ENCODE results near the gene QRFPR.
"Not testable (repeated sequence)": the region's sequence is repeated elsewhere in the genome, so short reads cannot be mapped to it uniquely, and the experiment has no call there.

Gene QRFPR

GRCh38 chr4:121380776-121381462 is at the start of gene QRFPR:
QRFPR (minus strand) TSS chr4:121381018; CDS start chr4:121380647, 371 bp downstream.
- no peak for DNase-seq (ENCODE audit: low spot score)

DNA sequence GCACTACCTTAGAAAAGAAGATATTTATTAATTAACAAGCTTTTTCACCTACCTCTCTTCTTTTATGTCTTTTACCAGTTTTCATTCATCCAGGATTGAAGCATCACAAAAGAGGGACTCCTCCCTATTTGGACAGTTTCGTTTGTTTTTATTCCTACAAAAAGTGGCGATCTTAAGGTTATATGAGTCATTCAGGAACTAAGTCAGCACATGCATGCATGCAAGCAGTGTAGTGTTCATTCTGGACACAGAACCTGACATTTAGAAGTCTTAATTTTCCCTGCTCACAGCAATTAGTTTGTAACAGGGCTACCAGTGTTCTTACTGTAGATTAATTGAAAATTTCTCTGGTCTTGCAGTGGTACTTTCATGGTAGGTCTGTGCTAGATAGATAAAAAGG is 47.9 kb upstream of the QRFPR start:
- no peak for DNase-seq (ENCODE audit: low spot score)

GRCh38 chr4:121421594-121421993 is 40.8 kb upstream of the QRFPR start:
- DNase-seq (ENCODE audit: low spot score), result no peak

DNA sequence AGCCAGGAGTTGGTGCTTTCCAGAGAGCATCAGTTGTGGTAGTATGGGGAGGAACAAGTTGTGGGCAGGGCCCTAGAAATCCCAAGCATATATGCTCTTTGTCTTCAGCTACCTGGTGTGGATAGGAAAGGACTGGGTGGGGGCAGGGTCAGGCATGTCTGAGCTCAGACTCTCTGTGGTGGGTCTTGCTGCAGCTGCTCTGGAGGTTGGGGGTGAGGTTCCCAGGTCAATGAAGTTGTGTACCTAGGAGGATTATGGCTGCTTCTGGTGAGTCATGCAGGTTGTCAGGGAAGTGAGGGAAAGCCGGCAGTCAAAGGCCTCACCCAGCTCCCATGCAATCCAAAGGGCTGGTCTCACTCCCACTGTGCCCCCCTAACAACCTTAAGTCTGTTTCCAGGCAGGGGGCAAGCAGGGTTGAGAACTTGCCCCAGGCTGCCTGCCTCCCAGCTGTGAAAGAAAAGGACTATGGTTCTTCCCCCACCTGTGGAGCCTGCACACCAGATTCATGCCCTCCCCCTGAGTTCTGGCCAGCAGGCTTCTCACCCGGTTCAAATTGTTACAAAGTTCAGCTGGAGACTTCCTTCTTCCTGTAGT is 30.4 kb upstream of the QRFPR start:
- no peak for DNase-seq (ENCODE audit: low spot score)

DNA sequence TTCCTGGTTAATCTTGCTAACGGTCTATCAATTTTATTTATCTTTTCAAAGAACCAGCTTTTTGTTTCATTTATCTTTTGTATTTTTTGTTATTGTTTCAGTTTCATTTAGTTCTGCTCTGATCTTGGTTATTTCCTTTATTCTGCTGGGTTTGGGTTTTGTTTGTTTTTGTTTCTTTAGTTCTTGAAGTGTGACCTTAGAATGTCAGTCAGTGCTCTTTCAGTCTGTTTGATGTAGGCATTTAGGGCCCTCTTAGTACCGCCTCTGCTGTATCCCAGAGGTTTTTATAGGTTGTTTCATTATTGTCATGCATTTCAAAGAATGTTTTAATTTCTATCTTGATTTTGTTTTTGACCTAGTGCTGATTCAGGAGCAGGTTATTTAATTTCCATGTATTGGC is 27.7 kb upstream of the QRFPR start:
- DNase-seq (ENCODE audit: low spot score), result not testable (repeated sequence)

DNA sequence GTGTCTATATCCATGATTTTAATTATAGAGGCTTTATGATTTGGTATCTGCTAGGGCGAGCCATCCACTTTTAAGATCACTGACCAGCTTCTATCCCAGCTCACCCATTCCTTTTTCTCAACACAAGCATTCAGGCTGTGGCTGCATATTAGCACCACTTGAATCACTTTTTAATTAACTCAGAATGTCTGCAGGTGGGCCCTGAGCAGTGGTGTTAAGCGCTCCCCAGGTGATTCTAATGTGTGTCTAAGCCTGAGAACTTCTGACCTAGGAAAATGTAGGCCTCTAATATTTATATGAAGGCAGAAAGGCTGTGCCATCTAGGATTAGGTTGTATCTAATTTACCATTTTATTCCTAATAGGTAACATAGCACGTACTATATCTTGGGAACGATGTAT is 19.8 kb upstream of the QRFPR start:
- DNase-seq (ENCODE audit: low spot score), result no peak

DNA sequence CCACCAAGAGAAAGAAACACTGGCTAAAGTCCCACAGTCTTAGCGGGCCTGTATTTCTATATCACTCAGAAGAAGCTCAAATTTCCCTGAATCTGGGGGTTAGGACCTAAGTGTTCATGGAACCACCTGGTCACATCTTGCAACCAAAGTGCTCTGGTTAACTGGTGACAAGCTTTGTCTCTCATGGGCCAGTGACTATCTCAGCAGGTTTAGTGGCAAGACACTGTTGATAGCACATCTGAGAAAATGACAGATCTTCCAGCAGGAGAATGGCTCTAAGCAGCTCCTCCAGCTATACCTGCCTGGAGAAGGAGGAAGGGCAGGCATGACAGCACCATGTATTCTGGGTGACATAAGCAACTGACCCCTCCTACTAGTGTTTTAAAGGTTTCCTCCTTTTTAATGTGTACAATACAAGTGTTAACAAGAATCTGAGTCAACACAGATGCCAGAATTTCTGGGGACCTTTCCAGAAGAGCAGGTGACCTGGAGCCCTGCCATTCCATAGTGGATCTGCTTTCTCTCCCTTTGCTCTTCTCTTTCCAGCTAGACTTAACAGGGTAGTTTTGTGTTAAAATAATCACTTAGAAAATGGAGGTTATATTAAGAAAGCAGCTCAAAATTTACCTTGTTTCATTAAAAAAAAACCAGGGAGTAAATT is 17.3 kb upstream of the QRFPR start:
- no peak for DNase-seq (ENCODE audit: low spot score)

- DNase-seq (ENCODE audit: low spot score), result no peak
Observed at GRCh38 chr4:121397434-121397833, 16.6 kb upstream of the QRFPR start.

DNA sequence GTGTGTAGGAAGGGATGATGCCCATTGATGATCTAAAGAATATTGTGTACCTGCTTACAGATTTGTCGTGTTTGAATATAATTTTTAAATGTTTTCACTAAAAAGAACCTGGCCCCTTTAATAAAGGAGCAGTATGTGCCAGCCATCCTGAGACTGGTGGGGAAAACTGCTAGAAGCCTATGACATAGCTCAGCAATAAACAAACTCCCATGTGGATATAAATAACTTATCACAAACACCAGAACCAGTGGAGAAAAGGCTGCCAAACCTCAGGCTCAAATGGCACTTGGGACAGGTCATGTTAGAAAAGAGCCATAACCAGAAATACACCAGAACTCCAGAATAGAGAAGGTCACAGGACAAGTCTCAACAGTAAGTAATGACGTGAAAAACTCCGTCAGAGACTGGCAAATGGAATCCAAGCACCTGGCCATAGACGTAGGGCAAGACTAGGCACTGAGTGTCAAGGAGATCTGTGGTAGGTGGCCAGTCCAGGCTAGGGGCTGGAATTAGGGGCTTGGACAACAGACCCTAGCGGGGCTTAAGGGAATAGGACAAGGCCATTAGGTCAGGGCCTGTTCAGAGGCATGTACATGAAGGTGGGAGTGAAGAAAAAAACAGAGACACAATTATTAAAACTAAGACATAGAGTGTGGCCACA is 11.7 kb upstream of the QRFPR start:
- DNase-seq (ENCODE audit: low spot score), result no peak

GRCh38 chr4:121390335-121390734 is 9.5 kb upstream of the QRFPR start:
- DNase-seq (ENCODE audit: low spot score), result no peak

- DNase-seq (ENCODE audit: low spot score), result no peak
Observed at GRCh38 chr4:121379276-121379675, 1.5 kb downstream of the QRFPR start.

DNA sequence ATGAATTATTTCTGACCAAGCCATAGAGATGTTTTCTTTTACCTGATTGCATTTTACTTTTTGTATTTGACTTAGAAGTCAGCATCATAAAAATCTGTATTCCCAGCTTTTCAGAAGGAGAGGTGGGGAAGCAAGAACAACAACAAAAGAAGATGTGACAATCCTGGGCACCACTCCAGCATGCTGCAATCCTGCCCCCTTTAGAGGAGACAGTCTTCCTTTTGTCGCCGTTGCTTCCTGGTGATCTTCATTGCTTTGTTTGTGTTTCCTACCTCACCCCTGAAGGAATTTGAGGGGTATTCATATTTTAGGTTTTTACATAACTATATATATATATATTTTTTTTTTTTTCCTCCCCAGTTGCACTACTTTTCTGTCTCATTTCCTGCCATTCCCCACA is 3.7 kb downstream of the QRFPR start:
- no peak for DNase-seq (ENCODE audit: low spot score)

GRCh38 chr4:121376556-121376955 is 4.3 kb downstream of the QRFPR start:
- DNase-seq (ENCODE audit: low spot score), result no peak

- no peak for DNase-seq (ENCODE audit: low spot score)
Observed at GRCh38 chr4:121376097-121376496, 4.7 kb downstream of the QRFPR start.

DNA sequence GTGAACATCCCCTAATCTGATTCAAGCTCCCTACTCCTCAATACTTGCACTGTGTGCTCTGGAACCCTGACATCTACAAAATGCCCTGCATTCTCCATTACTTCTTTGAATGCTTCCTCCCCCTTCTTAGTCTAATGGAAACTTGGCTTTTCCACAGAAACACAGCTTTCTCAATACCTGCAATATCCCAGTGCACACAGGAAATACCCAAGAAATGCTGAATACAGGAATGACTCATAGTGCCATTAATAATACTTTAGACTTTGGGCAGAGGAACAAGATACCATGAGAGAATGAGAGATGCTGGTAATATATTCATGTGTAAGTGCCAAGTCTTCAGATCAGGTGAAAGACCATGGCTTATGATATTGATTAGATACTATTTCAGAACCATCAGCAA is 5.6 kb downstream of the QRFPR start:
- DNase-seq (ENCODE audit: low spot score), result no peak

DNA sequence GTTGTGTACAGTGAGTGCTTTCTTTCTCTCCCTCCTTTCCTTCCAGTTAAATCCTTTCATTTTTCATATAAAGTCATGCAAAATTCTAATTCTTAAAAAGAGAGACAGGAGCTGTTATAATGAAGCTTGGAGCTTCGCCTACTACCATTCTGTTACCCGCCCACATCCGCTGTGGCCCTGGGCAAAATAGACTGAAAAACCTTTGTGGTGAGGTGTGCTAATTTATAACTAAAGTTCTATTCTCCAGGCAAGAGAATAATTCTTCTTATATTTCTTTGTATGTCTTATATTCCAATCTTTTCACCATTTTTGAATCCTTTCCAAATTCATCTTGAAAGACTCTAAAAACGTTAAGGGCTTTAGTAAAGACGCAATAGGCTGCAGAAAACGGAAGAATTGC is 7.0 kb downstream of the QRFPR start:
- no peak for DNase-seq (ENCODE audit: low spot score)

DNA sequence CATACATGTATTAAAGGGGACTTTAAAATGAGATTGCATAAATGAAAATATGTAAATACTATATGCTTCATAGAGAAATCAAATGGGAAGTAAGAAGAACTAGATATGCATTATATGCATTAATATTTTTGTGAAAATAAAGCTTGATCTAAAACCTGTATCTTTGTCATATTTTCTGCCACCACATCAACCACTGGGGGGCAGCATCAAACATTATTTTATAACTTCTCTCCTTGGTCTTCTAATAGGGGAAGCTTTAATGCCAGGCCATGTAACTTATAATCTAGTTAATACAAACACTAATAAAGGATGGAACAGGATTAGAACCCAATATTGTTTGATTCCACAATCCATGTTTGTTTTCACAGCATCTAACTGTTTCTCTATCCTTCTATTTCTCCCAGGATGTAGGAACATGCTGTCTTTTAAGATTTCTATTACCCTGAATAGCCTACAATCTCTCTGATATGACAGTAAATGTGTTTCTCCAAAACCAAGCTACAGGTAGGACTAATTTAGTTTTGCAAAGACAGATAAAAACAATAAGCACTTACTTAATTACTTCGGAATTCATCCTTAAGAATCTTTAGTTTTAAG is 10.0 kb downstream of the QRFPR start:
- DNase-seq (ENCODE audit: low spot score), result peak; percentile 67

DNA sequence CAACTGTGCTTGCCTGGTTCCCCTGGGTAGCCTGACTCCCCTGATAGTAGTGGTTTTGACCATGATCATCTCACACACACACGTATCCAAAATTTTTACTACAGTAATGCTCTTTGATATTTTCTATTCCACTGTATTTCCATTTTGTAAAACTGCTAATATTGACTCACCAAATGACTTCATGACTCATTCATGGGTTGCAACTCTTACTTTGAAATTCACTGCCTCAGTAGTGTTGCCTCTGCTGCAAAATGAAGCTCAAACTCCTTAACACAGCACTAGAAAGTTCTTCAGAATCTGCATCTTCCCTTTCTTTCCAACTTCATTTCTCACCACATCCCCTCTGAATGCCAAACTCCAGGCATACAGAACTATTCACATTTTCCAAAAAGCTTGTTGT is 20.3 kb downstream of the QRFPR start:
- no peak for DNase-seq (ENCODE audit: low spot score)

DNA sequence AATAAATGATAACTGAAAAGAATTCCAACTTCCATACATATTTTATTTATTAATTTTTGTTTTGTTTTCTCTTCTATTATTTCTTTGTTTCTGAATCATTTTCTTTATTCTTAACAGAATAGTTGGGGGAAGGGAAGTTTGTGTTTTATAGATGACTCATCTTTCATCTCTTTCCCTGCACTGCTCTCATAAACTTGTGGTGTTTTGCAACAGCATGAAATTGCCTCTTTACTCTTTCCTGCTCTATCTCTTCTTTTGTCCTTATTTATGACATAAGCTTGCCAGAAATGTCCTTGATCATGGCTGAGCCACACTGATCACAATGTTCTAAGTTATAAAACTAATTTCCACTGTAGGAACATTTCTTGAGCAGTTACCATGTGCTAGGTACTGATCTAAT is 22.3 kb downstream of the QRFPR start:
- DNase-seq (ENCODE audit: low spot score), result no peak

- DNase-seq (ENCODE audit: low spot score), result no peak
Observed at GRCh38 chr4:121353213-121353612, 27.6 kb downstream of the QRFPR start.

DNA sequence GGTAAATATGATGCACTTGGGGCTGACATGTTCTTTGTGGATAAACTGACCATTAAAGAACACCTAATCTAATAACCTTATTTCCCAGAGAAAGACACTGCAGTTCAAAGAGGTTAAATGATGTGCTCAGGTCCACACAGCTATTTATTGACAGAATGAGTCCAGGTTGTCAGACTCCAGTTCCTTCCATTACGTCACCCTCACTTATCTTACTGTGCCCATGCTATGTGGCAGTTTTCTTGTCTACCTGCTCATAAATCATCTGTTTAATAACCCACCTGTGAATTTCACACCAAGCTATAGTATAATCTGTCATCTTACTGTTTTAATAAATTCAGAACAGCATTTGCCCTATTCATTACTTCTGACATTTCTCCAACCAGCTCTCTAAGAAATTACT is 36.7 kb downstream of the QRFPR start:
- no peak for DNase-seq (ENCODE audit: low spot score)

GRCh38 chr4:121340247-121340646 is 40.6 kb downstream of the QRFPR start:
- DNase-seq (ENCODE audit: low spot score), result no peak

DNA sequence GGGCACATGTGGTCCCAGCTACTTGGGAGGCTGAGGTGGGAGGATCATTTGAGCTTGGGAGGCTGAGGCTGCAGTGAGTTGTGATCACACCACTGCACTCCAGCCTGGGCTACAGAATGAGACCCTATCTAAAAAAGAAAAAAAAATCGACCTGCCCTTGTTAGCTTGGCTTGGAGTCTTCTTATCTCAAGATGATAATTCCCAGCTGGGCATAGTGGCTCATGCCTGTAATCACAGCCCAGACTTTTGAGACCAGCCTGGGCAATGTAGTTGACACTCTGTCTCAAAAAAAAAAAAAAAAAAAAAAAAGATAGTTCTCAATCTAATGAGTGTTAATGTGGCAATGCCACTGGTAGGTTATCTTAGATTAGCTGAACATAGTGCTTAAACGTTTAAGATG is 41.0 kb downstream of the QRFPR start:
- DNase-seq (ENCODE audit: low spot score), result no peak
